Right forelimb (tissue), 1 donor: ENCODE results near the gene PAX9.

Experiments
- DNase-seq: peaks from one replicate; pipeline ENCODE4 v3.0.0-alpha.2; 2018

Gene PAX9

GRCh38 chr14:36661506-36662257 lies at the start of gene PAX9:
Gene PAX9, plus strand, starts transcription at chr14:36661860. Its CDS starts 230 bp downstream, at chr14:36662090.
- peak; percentile 89 for DNase-seq

- no peak for DNase-seq
Observed at GRCh38 chr14:36617824-36618223, 43.8 kb upstream of the PAX9 start.

GRCh38 chr14:36618641-36619040 lies 43.0 kb upstream of the PAX9 start:
- no peak for DNase-seq

- no peak for DNase-seq
Observed at GRCh38 chr14:36619131-36619530, 42.5 kb upstream of the PAX9 start.

GRCh38 chr14:36619853-36620252 lies 41.8 kb upstream of the PAX9 start:
- DNase-seq: no peak

GRCh38 chr14:36625014-36625413 lies 36.6 kb upstream of the PAX9 start:
- DNase-seq: no peak

GRCh38 chr14:36625436-36625835 lies 36.2 kb upstream of the PAX9 start:
- DNase-seq: no peak

GRCh38 chr14:36626151-36626550 lies 35.5 kb upstream of the PAX9 start:
- no peak for DNase-seq

- DNase-seq: no peak
Observed at GRCh38 chr14:36627981-36628380, 33.7 kb upstream of the PAX9 start.

GRCh38 chr14:36633580-36633979 lies 28.1 kb upstream of the PAX9 start:
- DNase-seq: no peak

GRCh38 chr14:36646664-36647416 lies 14.8 kb upstream of the PAX9 start:
- no peak for DNase-seq

GRCh38 chr14:36647417-36647823 lies 14.2 kb upstream of the PAX9 start:
- no peak for DNase-seq

GRCh38 chr14:36647824-36648753 lies 13.6 kb upstream of the PAX9 start:
- peak; percentile 73 for DNase-seq

- DNase-seq: no peak
Observed at GRCh38 chr14:36649872-36650650, 11.6 kb upstream of the PAX9 start.

GRCh38 chr14:36652542-36653201 lies 9.0 kb upstream of the PAX9 start:
- DNase-seq: no peak

- DNase-seq: no peak
Observed at GRCh38 chr14:36653413-36653812, 8.2 kb upstream of the PAX9 start.

GRCh38 chr14:36653962-36654793 lies 7.5 kb upstream of the PAX9 start:
- DNase-seq: no peak

GRCh38 chr14:36654794-36655381 lies 6.8 kb upstream of the PAX9 start:
- DNase-seq: no peak

- DNase-seq: no peak
Observed at GRCh38 chr14:36655571-36655962, 6.1 kb upstream of the PAX9 start.

- no peak for DNase-seq
Observed at GRCh38 chr14:36655963-36656686, 5.5 kb upstream of the PAX9 start.
